C4-2B (cell line): Measurements from ENCODE around the gene CCNT2.

ENCODE experiments used
- ZFX ChIP-seq: fragments of 450-650 bp; IDR thresholded peaks from 2 replicates; pipeline ENCODE4 v1.6.1; 2017
- TF ChIP-seq, protein P1 (sequence below): fragments of 450-650 bp; conservative IDR thresholded peaks from 2 replicates; pipeline ENCODE4 v1.5.1; 2017; ENCODE audit warnings: mild to moderate bottlenecking

DNA sequence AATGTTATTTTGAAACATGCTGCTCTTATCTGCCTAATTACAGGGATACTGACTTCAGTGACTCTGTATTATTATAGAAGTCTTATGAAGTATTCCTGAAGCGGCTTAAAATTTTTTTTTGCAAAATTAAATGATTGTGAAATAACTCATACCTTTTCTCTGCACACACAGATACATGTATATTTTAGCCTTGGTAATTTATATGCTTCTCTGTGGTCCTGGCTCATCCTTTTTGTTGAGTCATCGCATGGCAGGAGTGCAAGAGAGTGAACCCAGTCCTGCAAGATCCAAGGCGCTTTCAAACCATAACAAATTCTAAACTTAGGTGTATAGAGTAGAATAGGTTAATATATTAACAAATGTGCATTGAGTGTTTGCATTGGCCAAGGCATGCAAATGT lies 8.6 kb downstream of the CCNT2 start:
- TF ChIP-seq, protein P1, sequence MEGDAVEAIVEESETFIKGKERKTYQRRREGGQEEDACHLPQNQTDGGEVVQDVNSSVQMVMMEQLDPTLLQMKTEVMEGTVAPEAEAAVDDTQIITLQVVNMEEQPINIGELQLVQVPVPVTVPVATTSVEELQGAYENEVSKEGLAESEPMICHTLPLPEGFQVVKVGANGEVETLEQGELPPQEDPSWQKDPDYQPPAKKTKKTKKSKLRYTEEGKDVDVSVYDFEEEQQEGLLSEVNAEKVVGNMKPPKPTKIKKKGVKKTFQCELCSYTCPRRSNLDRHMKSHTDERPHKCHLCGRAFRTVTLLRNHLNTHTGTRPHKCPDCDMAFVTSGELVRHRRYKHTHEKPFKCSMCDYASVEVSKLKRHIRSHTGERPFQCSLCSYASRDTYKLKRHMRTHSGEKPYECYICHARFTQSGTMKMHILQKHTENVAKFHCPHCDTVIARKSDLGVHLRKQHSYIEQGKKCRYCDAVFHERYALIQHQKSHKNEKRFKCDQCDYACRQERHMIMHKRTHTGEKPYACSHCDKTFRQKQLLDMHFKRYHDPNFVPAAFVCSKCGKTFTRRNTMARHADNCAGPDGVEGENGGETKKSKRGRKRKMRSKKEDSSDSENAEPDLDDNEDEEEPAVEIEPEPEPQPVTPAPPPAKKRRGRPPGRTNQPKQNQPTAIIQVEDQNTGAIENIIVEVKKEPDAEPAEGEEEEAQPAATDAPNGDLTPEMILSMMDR = no peak
- TF ChIP-seq ZFX = no peak
